ENCODE results near the gene IL18RAP.

DNA sequence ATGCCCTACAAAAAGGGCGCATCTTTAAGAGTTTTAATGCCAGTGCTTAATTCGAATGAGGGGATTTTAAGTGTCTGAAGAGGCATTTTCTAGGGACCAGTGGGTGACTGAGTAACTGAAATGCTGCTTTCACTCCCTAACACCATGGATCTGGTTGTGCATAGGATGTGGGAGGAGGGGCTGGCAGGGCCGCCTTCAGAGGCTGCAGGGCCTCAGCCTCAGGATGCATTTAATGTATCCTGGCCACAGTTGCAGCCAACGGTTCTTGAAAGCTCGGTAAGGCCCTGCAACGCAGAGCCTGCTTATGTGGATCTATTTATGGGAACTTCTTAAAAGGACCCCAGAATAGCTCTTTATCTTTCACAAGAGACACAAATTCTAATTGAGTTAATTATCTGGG is 25.8 kb upstream of the IL18RAP start:
- TF ChIP-seq, protein P1, sequence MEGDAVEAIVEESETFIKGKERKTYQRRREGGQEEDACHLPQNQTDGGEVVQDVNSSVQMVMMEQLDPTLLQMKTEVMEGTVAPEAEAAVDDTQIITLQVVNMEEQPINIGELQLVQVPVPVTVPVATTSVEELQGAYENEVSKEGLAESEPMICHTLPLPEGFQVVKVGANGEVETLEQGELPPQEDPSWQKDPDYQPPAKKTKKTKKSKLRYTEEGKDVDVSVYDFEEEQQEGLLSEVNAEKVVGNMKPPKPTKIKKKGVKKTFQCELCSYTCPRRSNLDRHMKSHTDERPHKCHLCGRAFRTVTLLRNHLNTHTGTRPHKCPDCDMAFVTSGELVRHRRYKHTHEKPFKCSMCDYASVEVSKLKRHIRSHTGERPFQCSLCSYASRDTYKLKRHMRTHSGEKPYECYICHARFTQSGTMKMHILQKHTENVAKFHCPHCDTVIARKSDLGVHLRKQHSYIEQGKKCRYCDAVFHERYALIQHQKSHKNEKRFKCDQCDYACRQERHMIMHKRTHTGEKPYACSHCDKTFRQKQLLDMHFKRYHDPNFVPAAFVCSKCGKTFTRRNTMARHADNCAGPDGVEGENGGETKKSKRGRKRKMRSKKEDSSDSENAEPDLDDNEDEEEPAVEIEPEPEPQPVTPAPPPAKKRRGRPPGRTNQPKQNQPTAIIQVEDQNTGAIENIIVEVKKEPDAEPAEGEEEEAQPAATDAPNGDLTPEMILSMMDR (IDR thresholded peaks at IDR 0.05) = no peak
- TF ChIP-seq POLR2A (IDR thresholded peaks at IDR 0.05) = no peak

All from tibial nerve (tissue), 3 donors.